Psoas muscle (tissue), 8 donors: ENCODE measurements around the gene OR6B1. TPM values are rescaled to one million over a fixed set of nuclear protein-coding genes. Genes with fewer than 3 reads are reported as not detected.

Experiments
- ATAC-seq, 4 donors: fragments of 200-7000 bp; cut with Tn5 transposase; one replicate each; pipeline ENCODE4 v1.9.1; 2020; ENCODE audit warnings: moderate library complexity in 3 of 4, mild to moderate bottlenecking in 2 of 4
- DNase-seq, 2 donors: peaks; one replicate each; pipeline ENCODE4 v3.0.0-alpha.2; 2020
- H3K27ac ChIP-seq: fragments of 200-600 bp; one replicate; pipeline ENCODE4 v1.8.0; 2022
- H3K27me3 ChIP-seq, 3 donors: fragments of 200-600 bp in 1 of 3; one replicate each; pipeline versions ENCODE4 v1.6.1 to v1.8.0; 2013 to 2022; ENCODE audit warnings: low read length in 2 of 3, mild to moderate bottlenecking in 2 of 3, moderate library complexity in 1 of 3; ENCODE audit not compliant: insufficient read depth in 3 of 3
- H3K36me3 ChIP-seq, 2 donors: fragments of 200-600 bp in 1 of 2; one replicate each; pipeline versions ENCODE4 v1.6.1 to v1.8.0; 2013 to 2022; ENCODE audit warnings: low read depth in 1 of 2, mild to moderate bottlenecking in 1 of 2, moderate library complexity in 1 of 2; ENCODE audit not compliant: insufficient read depth in 1 of 2
- H3K4me1 ChIP-seq: fragments of 200-600 bp; one replicate; pipeline ENCODE4 v1.8.0; 2022
- H3K4me3 ChIP-seq: fragments of 200-600 bp; one replicate; pipeline ENCODE4 v1.8.0; 2022; ENCODE audit warnings: mild to moderate bottlenecking
- H3K9me3 ChIP-seq: fragments of 200-600 bp; one replicate; pipeline ENCODE4 v1.8.0; 2022
- CTCF ChIP-seq: fragments of 200-600 bp; IDR thresholded peaks from one replicate; pipeline ENCODE4 v1.8.0; 2022; ENCODE audit warnings: antibody characterized with exemption
- WGBS, 3 donors: extraction: QIAGEN DNeasy Blood & Tissue Kit; methylation state at CpG; one replicate each; pipeline versions ENCODE4 v1.1.6 to v1.1.7; 2013; 5-methylcytosine and 5-hydroxymethylcytosine counted together
- intact Hi-C, 2 donors: fragments of 100-400 bp; cut with DNase I; formaldehyde crosslinking; loops; one replicate each; pipeline versions ENCODE4 v1.11.0 to v1.14.2; 2022
- polyA plus RNA-seq, 3 donors: library from polyadenylated mRNA; stranded (reverse); fragments of 200-250 nt; gene quantifications; one replicate each; pipeline ENCODE4 v1.2.3, GENCODE V29; 2013
- total RNA-seq, 4 donors: library from RNA; stranded (reverse); fragmentation: NEBNext Ultra II Directional in 2 of 4; extraction: Animal tissue kit (Norgen Biotek cat#: 25700) in 2 of 4; gene quantifications; one replicate each; pipeline versions ENCODE4 v1.2.1 to v1.2.4, GENCODE V29; 2021 to 2023
- donor health status: healthy with polysubstance abuse.
- donor health status: DM: no; HTN: no; CAD: no; lungs with moderate emphysema.
- donor health status: Bipolar disorder and iron deficiency.
- donor health status: healthy.
- donor health status: DM: yes; HTN: yes; CAD: no.
- donor health status: DM: no; HTN: no; CAD: no.
- donor health status: DM: no; HTN: no; CAD: no.
- donor health status: DM: yes; HTN: yes; CAD: no.

OR6B1 gene
- total and polyA plus RNA-seq, 7 donors: not detected

GRCh38 chr7:143992670-143993069 is 7.5 kb upstream of the OR6B1 start:
- no peak overlapping the region for H3K4me3 ChIP-seq
- no peak for TF ChIP-seq CTCF
- intact Hi-C loops: no loop called here
- H3K27me3 ChIP-seq: no peaks in the 10 kb centered on the region
- no peaks in the 10 kb centered on the region for H3K9me3 ChIP-seq
- no peaks in the 10 kb centered on the region for H3K4me1 ChIP-seq
- no peak overlapping the region for H3K27ac ChIP-seq
- DNase-seq (no peak), ATAC-seq (no peak)
- H3K36me3 ChIP-seq: no peaks in the 10 kb centered on the region

- ATAC-seq (no peak), DNase-seq (no peak)
- no peak overlapping the region for H3K27ac ChIP-seq
- no peaks in the 10 kb centered on the region for H3K4me1 ChIP-seq
- no peaks in the 10 kb centered on the region for H3K27me3 ChIP-seq
- 95 to 97% (median 95%) methylated on average over 3 of the region's 3 CpGs for WGBS, 3 donors
- no peak overlapping the region for H3K4me3 ChIP-seq
- no peaks in the 10 kb centered on the region for H3K9me3 ChIP-seq
- no peak for TF ChIP-seq CTCF
- intact Hi-C loops: no loop called here
- no peaks in the 10 kb centered on the region for H3K36me3 ChIP-seq
Observed at GRCh38 chr7:143993924-143994323, 6.2 kb upstream of the OR6B1 start.

- H3K9me3 ChIP-seq: no peaks in the 10 kb centered on the region
- TF ChIP-seq CTCF: no peak
- DNase-seq (no peak), ATAC-seq (no peak)
- 47 to 64% (median 57%) methylated on average over 3 of the region's 3 CpGs for WGBS, 3 donors
- intact Hi-C loops: no loop called here
- H3K27ac ChIP-seq: no peak overlapping the region
- no peaks in the 10 kb centered on the region for H3K27me3 ChIP-seq
- H3K4me3 ChIP-seq: no peak overlapping the region
- H3K4me1 ChIP-seq: no peaks in the 10 kb centered on the region
- H3K36me3 ChIP-seq: no peaks in the 10 kb centered on the region
Observed at GRCh38 chr7:144001543-144001942, 1.4 kb downstream of the OR6B1 start.

GRCh38 chr7:144004703-144005102 is 4.6 kb downstream of the OR6B1 start:
- H3K27ac ChIP-seq: no peak overlapping the region
- intact Hi-C loops: no loop called here
- WGBS, 3 donors: 74 to 86% (median 78%) methylated on average over 5 of the region's 5 CpGs
- TF ChIP-seq CTCF: no peak
- ATAC-seq: no peak
- H3K4me1 ChIP-seq: no peaks in the 10 kb centered on the region
- no peak overlapping the region for H3K4me3 ChIP-seq
- no peaks in the 10 kb centered on the region for H3K9me3 ChIP-seq
- DNase-seq: no peak
- H3K27me3 ChIP-seq: no peaks in the 10 kb centered on the region
- H3K36me3 ChIP-seq: no peaks in the 10 kb centered on the region

GRCh38 chr7:144006029-144006691 is 6.0 kb downstream of the OR6B1 start:
- intact Hi-C loops: no loop called here
- ATAC-seq: no peak

More at GRCh38 chr7:144006029-144006691, 6.0 kb downstream of the OR6B1 start:
- Histone ChIP-seq H3K9me3 (no peaks in the 10 kb centered on the region), H3K27ac (no peak overlapping the region), H3K4me1 (no peaks in the 10 kb centered on the region), H3K4me3 (no peak overlapping the region), H3K27me3 (no peaks in the 10 kb centered on the region), H3K36me3 (no peaks in the 10 kb centered on the region)
- WGBS, 3 donors: 21 to 41% (median 28%) methylated on average over 1 of the region's 1 CpG
- TF ChIP-seq CTCF: no peak
- DNase-seq: no peak
